Measurements from ENCODE around the gene RRP8.

RRP8 gene

GRCh38 chr11:6627762-6628241 is 24.4 kb upstream of the RRP8 start:
- no peak for DNase-seq (ENCODE audit: extremely low read depth, low read depth)
- no peak for TF ChIP-seq CTCF (IDR thresholded peaks at IDR 0.05; ENCODE audit: low read depth, low read length)

- no peak for TF ChIP-seq CTCF (IDR thresholded peaks at IDR 0.05; ENCODE audit: low read depth, low read length)
- no peak for DNase-seq (ENCODE audit: extremely low read depth, low read depth)
Measured at GRCh38 chr11:6626971-6627761, 23.8 kb upstream of the RRP8 start.

- no peak for TF ChIP-seq CTCF (IDR thresholded peaks at IDR 0.05; ENCODE audit: low read depth, low read length)
- DNase-seq (ENCODE audit: extremely low read depth, low read depth): no peak
Measured at GRCh38 chr11:6625832-6626420, 22.5 kb upstream of the RRP8 start.

- TF ChIP-seq CTCF (IDR thresholded peaks at IDR 0.05; ENCODE audit: low read depth, low read length): no peak
Measured at GRCh38 chr11:6625156-6625831, 21.9 kb upstream of the RRP8 start.

GRCh38 chr11:6623391-6624363 is 20.3 kb upstream of the RRP8 start:
- TF ChIP-seq CTCF (IDR thresholded peaks at IDR 0.05; ENCODE audit: low read depth, low read length): no peak
- no peak for DNase-seq (ENCODE audit: extremely low read depth, low read depth)

More at GRCh38 chr11:6625156-6625831, 21.9 kb upstream of the RRP8 start:
- no peak for DNase-seq (ENCODE audit: extremely low read depth, low read depth)

- TF ChIP-seq CTCF (IDR thresholded peaks at IDR 0.05; ENCODE audit: low read depth, low read length): no peak
- DNase-seq (ENCODE audit: extremely low read depth, low read depth): no peak
Measured at GRCh38 chr11:6622261-6623171, 19.1 kb upstream of the RRP8 start.
